LNCaP clone FGC (cell line): ENCODE data around the gene CLOCK.
A peak's percentile ranks its signal among the peaks of the same experiment; 100 is the strongest.

ENCODE experiments used
- DNase-seq: peaks from one replicate; pipeline ENCODE4 v3.0.0-alpha.2; 2011; ENCODE audit warnings: low read depth
- H3K4me3 ChIP-seq: 2 replicates; pipeline ENCODE4 v1.5.1; 2011; ENCODE audit warnings: mild to moderate bottlenecking, low read depth, low read length, control low read depth
- CTCF ChIP-seq: IDR thresholded peaks from 2 replicates; pipeline ENCODE4 v1.5.1; 2012; ENCODE audit warnings: mild to moderate bottlenecking; ENCODE audit not compliant: control insufficient read depth, insufficient read depth; ENCODE audit errors: extremely low read depth

Gene CLOCK

GRCh38 chr4:55444827-55445226 lies 101.9 kb downstream of the CLOCK start:
- DNase-seq: no peak
- no peak overlapping the region for H3K4me3 ChIP-seq
- peak; percentile 70 for TF ChIP-seq CTCF

GRCh38 chr4:55442541-55442940 lies 104.2 kb downstream of the CLOCK start:
- no peak for TF ChIP-seq CTCF
- no peak for DNase-seq
- no peak overlapping the region for H3K4me3 ChIP-seq

GRCh38 chr4:55440786-55441185 lies 105.9 kb downstream of the CLOCK start:
- no peak for DNase-seq
- TF ChIP-seq CTCF: no peak
- H3K4me3 ChIP-seq: no peak overlapping the region

- DNase-seq: no peak
- no peak overlapping the region for H3K4me3 ChIP-seq
- TF ChIP-seq CTCF: no peak
These were observed 107.7 kb downstream of the CLOCK start for GRCh38 chr4:55439023-55439422.

- H3K4me3 ChIP-seq: no peak overlapping the region
- DNase-seq: peak; percentile 52
- no peak for TF ChIP-seq CTCF
These were observed 108.4 kb downstream of the CLOCK start for GRCh38 chr4:55438314-55438713.

GRCh38 chr4:55437823-55438222 lies 108.9 kb downstream of the CLOCK start:
- no peak for TF ChIP-seq CTCF
- H3K4me3 ChIP-seq: no peak overlapping the region
- no peak for DNase-seq

- H3K4me3 ChIP-seq: no peak overlapping the region
- DNase-seq: no peak
- no peak for TF ChIP-seq CTCF
These were observed 109.3 kb downstream of the CLOCK start for GRCh38 chr4:55437356-55437796.
